Forelimb muscle (tissue), 1 donor: ENCODE results near the gene CIB4. TPM values are rescaled to one million over a fixed set of nuclear protein-coding genes. Genes with fewer than 3 reads are reported as not detected.

ENCODE experiments used
- DNase-seq: peaks from one replicate; pipeline ENCODE4 v3.0.0-alpha.2; 2013; ENCODE audit warnings: low read depth
- polyA plus RNA-seq: library from polyadenylated mRNA; unstranded; fragments of 120-200 nt; gene quantifications from one replicate; pipeline ENCODE4 v1.2.1, GENCODE V29; 2013; ENCODE audit not compliant: insufficient read length

The CIB4 gene
- polyA plus RNA-seq: not detected

DNA sequence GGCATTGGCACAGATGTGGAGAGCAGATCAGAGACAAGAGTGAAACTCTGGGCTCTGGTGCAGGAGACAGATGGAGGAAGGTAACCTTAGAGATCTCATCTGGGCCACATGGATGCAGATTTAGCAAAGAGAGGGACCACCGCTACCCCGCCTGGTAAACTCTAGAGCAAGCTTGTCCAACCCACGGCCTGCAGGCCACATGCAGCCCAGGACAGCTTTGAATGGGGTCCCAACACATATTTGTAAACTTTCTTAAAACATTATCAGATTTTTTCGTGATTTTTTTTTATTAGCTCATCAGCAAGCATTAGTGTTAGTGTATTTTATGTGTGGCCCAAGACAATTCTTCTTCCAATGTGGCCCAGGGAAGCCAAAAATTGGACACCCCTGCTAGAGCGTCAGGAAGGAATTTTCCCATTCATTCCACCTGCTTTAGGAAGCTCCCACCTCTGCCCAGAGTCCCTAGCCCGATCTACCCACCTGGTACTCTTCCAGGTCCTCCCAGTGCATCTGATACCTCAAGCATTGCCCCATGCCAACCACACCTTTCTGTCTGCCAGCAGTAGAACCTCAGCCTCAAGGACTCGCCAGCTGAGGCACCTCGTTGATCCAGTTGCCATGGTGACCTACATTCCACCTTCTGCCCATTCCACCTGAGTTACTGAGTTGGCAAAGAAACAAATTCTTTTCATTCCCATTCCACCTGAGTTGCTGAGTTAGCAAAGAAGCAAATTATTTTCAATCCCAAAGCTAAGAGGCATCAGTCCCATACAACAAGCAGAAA is at the start of gene CIB4:
CIB4 (minus strand) TSS at position 586 of the 784 bp plus-strand sequence; CDS start at position 534, 52 bp downstream.
- no peak for DNase-seq

DNA sequence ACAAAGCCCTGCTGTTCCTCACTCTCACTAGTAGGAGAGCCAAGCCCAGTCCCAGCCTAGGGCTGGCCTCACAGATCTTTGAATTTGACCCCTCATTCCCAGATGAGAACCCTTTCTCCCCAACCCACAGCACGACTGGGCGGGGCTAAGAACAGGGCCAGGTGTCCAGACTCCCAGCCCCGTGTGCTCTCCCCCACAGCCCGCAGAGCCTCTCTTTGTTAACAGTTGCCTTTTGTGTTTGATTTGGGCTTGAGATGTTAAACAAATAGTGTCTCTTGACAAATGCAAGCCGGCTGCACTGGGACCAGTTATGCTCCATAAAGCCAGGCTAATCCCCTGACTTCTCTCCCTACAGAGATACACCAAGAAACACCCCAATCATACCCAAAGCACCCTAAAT is 46.6 kb upstream of the CIB4 start:
- no peak for DNase-seq

GRCh38 chr2:26687328-26687727 is 46.2 kb upstream of the CIB4 start:
- no peak for DNase-seq

- DNase-seq: no peak
Measured at GRCh38 chr2:26685989-26686839, 45.0 kb upstream of the CIB4 start.

DNA sequence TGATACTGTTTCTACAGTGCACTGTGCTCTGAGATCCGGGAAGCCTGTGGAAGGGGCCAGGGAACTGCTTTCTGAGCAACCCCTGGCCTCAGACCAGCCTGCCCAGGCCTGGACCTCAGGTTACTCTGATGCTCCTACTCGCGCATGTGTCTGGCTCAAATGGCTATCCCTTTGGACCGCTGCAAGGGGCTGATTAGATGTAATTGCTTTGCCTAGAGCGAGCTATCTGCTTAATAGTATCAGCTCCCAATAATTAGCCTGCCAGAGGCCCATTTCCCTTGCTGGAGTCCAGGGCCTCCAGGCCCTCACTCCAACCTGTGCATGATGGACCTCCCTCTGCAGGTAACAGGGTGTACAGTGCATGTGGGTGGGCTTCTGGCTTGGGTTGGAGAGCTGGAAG is 44.2 kb upstream of the CIB4 start:
- no peak for DNase-seq

GRCh38 chr2:26683583-26683982 is 42.4 kb upstream of the CIB4 start:
- no peak for DNase-seq

DNA sequence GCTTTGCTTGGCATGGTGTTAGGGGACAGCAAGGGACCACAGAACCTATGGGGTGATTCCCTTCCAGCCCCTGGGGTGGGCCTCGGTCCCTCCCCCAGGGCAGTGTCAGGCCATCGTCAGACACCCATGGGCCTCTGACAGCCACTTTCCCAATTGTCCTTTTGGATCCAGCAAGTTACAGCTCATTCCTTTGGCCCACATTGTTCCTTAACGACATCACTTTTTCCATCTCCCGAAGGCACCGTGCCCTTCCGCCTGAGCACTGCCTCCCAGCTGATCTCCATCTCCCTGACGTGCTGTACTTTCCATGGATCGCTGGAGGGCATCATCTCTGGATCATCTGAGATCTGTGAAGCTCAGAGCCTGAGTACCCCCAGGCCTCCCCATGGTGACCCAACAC is 41.0 kb upstream of the CIB4 start:
- no peak for DNase-seq

- no peak for DNase-seq
Measured at GRCh38 chr2:26681656-26682055, 40.5 kb upstream of the CIB4 start.

DNA sequence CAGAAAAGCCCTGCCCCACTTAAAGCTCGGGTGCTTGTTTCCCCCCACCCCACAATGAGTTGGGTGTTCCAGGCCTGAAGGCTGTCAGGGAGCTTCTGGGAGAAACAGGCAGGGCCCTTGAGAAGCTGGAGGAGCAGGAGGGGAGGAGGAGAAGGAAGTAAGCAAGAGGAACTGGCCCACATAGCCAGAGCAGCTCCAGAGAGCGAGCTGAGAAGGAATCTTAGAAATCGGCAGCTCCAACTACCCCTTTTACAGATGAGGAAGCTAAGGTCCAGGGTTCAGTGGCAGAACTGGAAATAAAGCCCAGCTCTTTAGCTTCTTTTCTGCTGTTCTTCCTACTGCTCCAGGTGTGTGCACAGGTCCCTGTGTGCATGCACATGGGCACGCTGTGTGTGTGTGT is 38.7 kb upstream of the CIB4 start:
- DNase-seq: no peak

- DNase-seq: no peak
Measured at GRCh38 chr2:26678035-26678434, 36.9 kb upstream of the CIB4 start.

- no peak for DNase-seq
Measured at GRCh38 chr2:26675651-26676255, 34.6 kb upstream of the CIB4 start.

DNA sequence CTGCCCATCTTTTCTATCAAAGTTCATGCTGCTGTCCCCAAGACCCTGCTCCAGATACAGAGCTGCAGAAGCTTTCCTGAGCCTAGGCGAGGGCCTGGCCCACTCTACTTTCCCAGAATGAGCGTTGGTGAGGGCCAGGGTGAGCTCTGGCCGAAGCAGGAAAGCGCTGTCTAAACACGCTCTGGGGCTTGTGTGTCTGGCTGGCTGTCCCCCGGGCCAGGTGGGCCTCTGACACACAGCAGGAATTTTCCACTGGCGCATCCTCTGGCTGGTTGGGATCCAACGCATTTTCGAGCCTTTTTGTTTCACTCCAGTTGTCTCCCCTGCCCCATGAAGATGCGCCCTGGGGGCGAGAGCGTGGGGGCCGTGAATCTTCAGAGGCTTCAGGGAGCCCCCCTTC is 33.6 kb upstream of the CIB4 start:
- DNase-seq: no peak

DNA sequence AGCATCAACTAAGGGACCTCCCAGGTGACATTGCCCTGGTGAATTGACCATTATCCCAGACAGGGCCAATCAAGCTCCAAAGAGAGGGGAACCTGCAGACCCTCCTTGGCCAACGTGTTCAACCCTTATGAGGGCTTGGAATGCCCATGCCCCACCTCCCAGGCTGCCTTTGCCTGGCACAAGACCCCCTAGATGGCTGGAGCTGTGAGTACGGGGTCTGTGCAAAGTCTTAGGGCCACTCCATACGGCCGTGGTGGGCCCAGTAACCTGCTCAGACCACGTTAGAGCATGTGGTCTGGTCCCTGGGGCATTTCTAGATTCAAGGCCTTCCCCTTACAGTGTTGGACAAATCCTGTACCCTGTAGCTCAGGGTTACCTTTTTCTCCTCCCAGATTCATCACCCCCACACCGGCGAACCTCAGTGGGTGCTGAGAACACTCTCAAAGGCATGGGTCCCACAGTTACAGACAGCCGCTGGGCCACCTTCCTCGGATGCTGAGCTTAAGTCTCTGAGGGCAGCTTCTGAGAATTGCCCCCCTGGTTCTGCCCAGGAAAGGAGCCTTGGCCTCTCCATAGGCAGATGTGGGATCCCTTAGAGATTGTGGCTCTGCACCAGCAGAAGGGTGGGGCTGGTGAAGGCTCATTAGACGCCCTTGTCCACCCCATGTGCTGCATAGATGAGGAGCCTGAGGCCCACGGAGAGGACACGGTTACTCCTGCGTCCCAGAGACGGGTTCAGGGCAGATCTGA is 33.0 kb upstream of the CIB4 start:
- no peak for DNase-seq

DNA sequence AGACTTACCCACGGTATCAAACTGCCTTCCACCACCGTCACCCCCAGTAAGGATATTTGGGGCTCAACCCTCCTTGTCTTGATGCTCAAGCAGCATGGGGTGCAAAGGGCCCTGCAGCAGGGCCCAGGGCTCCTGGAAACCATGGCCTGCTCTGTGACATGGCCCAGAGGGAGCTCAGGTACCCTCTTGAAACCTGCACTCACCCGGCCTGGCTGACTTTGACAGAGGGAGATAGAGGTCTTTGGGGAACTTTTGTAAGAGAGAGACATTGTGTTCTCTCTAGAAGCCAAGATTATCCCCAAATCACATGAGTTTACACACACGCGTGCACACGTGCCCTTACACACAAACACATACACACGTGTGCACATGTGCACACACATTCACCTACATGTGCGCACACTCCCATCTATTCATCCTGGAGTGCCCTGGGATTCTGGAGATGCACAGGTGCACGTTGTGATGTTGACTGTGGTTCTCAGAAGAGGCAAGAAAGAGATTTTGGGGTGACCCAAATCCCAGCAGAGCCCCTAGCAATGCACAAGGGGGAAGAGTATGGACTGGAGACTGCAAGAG is 31.7 kb upstream of the CIB4 start:
- DNase-seq: no peak

DNA sequence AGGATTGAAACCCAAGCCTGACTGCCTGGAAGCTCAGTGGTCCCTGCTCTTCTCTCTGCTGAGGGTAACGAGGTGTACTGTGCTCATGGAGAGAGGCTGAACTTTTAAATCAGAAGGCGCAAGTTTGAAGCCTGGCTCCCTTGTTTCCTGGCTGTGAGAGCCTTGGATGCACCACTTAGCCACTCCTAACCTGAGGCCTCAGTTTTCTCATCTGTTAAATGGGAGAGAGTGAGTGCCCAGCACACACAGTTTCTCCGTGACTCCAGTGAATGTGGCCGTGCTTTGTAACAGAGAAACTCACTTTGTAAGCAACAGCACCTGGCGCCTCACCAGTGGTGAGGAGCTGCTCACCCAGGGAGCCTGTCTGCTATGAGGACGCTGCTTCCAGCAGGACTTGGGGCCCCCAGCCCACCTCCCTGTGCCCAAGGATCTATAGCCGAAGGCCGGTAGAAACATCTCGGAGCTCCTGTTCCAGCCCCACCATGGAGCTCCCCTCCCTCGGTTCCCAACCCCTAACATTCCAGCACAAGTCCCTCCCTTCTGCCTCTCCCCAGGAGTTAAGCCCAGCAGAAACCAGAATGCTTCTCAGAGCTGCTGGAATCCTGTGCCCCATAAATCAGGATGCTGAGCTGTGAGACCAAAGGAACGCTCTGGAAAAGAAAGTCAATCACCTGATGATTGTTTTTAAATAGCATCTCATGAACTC is 31.1 kb upstream of the CIB4 start:
- no peak for DNase-seq

DNA sequence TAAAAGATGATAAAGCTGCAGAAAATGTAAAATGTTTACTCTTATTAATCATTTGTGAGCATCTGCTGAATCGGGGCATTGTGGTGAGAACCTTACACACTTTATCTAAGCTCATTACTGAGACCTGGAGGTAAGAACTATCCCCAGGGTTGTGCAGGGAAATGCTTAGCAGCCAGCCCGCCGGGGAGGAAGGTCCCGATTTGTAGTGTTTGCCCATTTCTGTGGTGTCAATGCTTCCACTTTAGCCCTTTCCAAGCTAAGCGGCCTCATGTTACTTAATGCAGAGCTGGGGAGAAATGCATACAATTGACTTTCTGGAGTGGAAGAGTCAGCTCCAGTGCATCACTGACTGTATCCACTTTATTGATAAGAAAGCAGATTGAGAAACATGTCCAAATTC is 30.5 kb upstream of the CIB4 start:
- DNase-seq: no peak

DNA sequence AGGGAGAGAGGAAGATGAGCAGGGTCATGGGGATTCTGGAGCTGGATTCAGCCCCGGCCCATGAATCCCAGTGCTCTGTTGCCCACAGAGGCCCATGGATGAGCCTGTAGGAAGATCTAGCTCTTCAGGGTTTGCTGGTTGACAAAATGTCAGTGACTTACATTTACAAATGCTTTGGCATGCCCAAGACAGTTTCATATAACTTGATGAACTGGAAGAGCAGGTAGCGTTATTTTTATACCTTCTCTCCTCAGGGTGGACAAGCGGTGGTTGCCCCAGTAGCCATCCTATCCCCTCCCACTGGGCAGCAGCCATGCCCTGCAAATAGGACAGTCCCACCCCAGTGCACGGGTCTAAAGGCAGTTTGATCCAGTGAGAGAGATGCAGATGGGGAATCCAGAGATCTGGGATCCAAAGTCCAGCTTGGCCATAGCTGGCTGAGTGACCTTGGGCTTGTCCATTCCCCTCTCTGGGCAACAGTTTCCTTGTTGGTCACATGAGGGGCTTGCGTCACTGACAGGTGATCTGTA is 29.8 kb upstream of the CIB4 start:
- no peak for DNase-seq

DNA sequence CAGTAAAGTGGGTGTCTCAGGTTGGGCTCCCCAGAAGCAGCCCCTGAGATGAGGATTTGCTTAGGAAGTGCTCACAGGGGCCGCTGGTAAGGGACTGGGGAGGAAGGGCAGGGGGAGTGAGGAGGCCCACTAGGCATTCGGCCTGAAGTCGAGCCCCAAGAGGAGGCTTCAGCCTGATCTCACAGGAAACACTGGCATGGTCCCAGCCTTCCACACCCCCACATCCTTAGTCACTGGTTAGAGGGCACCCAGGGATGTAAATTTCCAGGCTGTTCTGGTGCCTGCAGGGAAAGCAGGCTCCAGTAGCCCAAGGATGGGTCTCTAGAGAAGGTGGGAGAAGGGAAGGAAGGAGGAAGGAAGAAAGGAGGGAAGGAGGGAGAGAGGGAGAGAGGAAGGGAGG is 29.0 kb upstream of the CIB4 start:
- DNase-seq: no peak

DNA sequence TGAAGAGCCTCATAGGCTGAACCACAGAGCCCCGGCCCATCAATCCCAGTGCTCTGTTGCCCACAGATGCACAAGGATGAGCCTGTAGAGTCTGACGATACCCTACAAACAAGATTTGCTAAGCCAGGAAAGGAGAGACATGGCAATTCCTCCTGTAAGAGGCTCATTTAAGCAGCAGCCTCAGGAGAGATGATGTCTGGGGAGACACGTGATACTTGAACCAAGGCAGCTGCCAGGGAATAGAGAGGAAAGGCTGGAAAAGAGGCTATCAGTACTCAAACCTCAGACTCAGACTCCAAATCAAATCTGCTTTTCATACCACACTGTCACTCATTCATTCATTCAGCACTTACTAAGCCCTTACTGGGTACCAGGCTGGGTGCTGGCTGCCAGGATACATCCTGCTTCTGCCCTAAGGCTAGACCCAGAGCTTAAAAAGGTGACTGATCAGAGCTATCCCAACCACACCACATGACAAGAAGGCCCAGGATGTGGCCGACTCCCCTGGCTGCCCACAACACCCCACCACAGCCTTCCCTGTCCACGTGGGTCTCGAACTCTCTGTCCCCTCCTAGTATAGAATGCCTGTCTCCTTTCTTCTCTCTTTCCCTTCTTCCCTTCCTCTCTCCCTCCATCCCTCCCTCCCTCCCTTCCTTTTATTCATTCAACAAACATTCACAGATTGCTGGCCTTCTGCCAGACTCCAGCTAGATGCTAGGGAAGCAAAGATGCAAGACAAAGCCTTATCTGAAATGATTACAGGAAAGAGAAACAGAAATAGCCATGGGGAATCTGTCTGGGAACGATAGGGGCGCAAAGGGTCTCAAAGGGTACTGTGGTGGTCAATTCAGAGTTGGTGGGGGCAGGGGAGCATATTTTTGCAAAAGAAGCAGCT is 27.9 kb upstream of the CIB4 start:
- no peak for DNase-seq

DNA sequence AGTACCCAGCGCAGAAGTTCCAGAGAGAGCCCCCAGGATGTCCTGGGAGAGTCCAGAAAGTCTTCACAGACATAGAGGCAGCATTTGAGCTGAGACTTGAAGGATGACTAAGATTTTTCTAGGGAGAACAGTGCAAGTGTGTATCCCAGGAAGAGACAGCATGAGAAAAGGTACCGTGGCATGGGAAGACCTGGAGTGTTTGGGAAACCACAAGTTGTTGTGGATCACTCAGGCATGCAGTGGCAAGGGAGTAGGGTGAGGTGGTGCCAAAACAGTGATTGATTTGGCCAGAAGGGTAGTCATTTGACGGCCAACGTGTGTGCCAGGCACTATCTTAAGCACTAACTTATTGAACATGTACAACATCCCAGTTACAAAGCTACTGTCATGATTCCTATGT is 26.9 kb upstream of the CIB4 start:
- no peak for DNase-seq
